H9 (cell line): ENCODE data around the gene HOXC13. TPM values are rescaled to one million over a fixed set of nuclear protein-coding genes. Genes with fewer than 3 reads are reported as not detected.
A peak's percentile ranks its signal among the peaks of the same experiment; 100 is the strongest.

Experiments used
- DNase-seq: peaks from one replicate; pipeline ENCODE4 v3.0.0-alpha.2; 2017
- H2AFZ ChIP-seq: one replicate; pipeline ENCODE4 v1.6.1; 2013; ENCODE audit warnings: mild to moderate bottlenecking, low read length, control low read depth, moderate library complexity
- H2AK5ac ChIP-seq: 2 replicates; pipeline ENCODE4 v1.6.1; 2013; ENCODE audit warnings: low read length, control low read depth, mixed read lengths; ENCODE audit not compliant: insufficient read length
- H2BK120ac ChIP-seq: one replicate; pipeline ENCODE4 v1.6.1; 2013; ENCODE audit warnings: low read depth, mild to moderate bottlenecking, low read length, control low read depth, inconsistent platforms; ENCODE audit not compliant: poor library complexity, severe bottlenecking
- H2BK12ac ChIP-seq: 2 replicates; pipeline ENCODE4 v1.6.1; 2013; ENCODE audit warnings: low read length, control low read depth, mixed read lengths, low read depth; ENCODE audit not compliant: insufficient read length
- H2BK15ac ChIP-seq: 2 replicates; pipeline ENCODE4 v1.6.1; 2013; ENCODE audit warnings: low read depth, low read length, control low read depth
- H2BK20ac ChIP-seq: one replicate; pipeline ENCODE4 v1.6.1; 2013; ENCODE audit warnings: low read depth, mild to moderate bottlenecking, low read length, control low read depth, inconsistent platforms; ENCODE audit not compliant: poor library complexity, severe bottlenecking
- H2BK5ac ChIP-seq: 2 replicates; pipeline ENCODE4 v1.6.1; 2013; ENCODE audit warnings: low read length, control low read depth, mixed read lengths; ENCODE audit not compliant: insufficient read length
- H3K14ac ChIP-seq: 2 replicates; pipeline ENCODE4 v1.6.1; 2013; ENCODE audit warnings: low read length, control low read depth; ENCODE audit not compliant: insufficient read depth
- H3K18ac ChIP-seq: 2 replicates; pipeline ENCODE4 v1.6.1; 2013; ENCODE audit warnings: low read depth, mild to moderate bottlenecking, mixed read lengths, low read length, control low read depth; ENCODE audit not compliant: insufficient read length
- H3K23ac ChIP-seq: 2 replicates; pipeline ENCODE4 v1.6.1; 2013; ENCODE audit warnings: low read length, control low read depth, mixed read lengths, low read depth; ENCODE audit not compliant: insufficient read length
- H3K23me2 ChIP-seq: 2 replicates; pipeline ENCODE4 v1.6.1; 2013; ENCODE audit warnings: low read depth, mild to moderate bottlenecking, mixed read lengths, low read length, control low read depth; ENCODE audit not compliant: insufficient read length, poor library complexity, severe bottlenecking
- H3K27ac ChIP-seq: 2 replicates; pipeline ENCODE4 v1.5.1; 2013; ENCODE audit warnings: low read length, control low read depth, mixed read lengths, low read depth; ENCODE audit not compliant: insufficient read length
- H3K27me3 ChIP-seq: 2 replicates; pipeline ENCODE4 v1.6.1; 2013; ENCODE audit warnings: low read length, control low read depth, inconsistent platforms; ENCODE audit not compliant: insufficient read depth
- H3K4ac ChIP-seq: 2 replicates; pipeline ENCODE4 v1.6.1; 2013; ENCODE audit warnings: low read depth, mild to moderate bottlenecking, control low read depth, inconsistent platforms, low read length, moderate library complexity
- H3K4me1 ChIP-seq: 2 replicates; pipeline ENCODE4 v1.6.1; 2013; ENCODE audit warnings: low read length, control low read depth, inconsistent platforms; ENCODE audit not compliant: insufficient read depth
- H3K4me2 ChIP-seq: 2 replicates; pipeline ENCODE4 v1.6.1; 2013; ENCODE audit warnings: low read length, control low read depth, mixed read lengths; ENCODE audit not compliant: insufficient read length, insufficient read depth
- H3K56ac ChIP-seq: 2 replicates; pipeline ENCODE4 v1.6.1; 2013; ENCODE audit warnings: low read depth, mild to moderate bottlenecking, mixed read lengths, low read length, control low read depth; ENCODE audit not compliant: insufficient read length
- H3K79me1 ChIP-seq: 2 replicates; pipeline ENCODE4 v1.6.1; 2013; ENCODE audit warnings: low read depth, mild to moderate bottlenecking, moderate library complexity, low read length, control low read depth, inconsistent platforms; ENCODE audit not compliant: insufficient read depth, poor library complexity, severe bottlenecking
- H3K79me2 ChIP-seq: 2 replicates; pipeline ENCODE4 v1.6.1; 2013; ENCODE audit warnings: low read length, control low read depth, inconsistent platforms; ENCODE audit not compliant: insufficient read depth
- H3K9ac ChIP-seq: 2 replicates; pipeline ENCODE4 v1.6.1; 2013; ENCODE audit warnings: low read length, control low read depth, mixed read lengths; ENCODE audit not compliant: insufficient read length; ENCODE audit errors: extremely low read depth
- H3K9me3 ChIP-seq: one replicate; pipeline ENCODE4 v1.6.1; 2013; ENCODE audit warnings: low read depth, low read length, inconsistent platforms; ENCODE audit not compliant: control insufficient read depth
- H3T11ph ChIP-seq: one replicate; pipeline ENCODE4 v1.6.1; 2013; ENCODE audit warnings: mild to moderate bottlenecking, low read length, control low read depth, inconsistent platforms
- H4K20me1 ChIP-seq: one replicate; pipeline ENCODE4 v1.6.1; 2013; ENCODE audit not compliant: control insufficient read depth, insufficient read length, insufficient read depth
- H4K5ac ChIP-seq: 2 replicates; pipeline ENCODE4 v1.6.1; 2013; ENCODE audit warnings: low read depth, mild to moderate bottlenecking, mixed read lengths, low read length, control low read depth; ENCODE audit not compliant: insufficient read length
- H4K8ac ChIP-seq: replicated peaks from 2 replicates; pipeline ENCODE4 v1.6.1; 2013; ENCODE audit warnings: low read length, control low read depth, mixed read lengths, low read depth; ENCODE audit not compliant: insufficient read length
- H4K91ac ChIP-seq: 2 replicates; pipeline ENCODE4 v1.6.1; 2013; ENCODE audit warnings: low read depth, mild to moderate bottlenecking, moderate library complexity, mixed read lengths, low read length, control low read depth; ENCODE audit not compliant: insufficient read length
- H3K27ac Mint-ChIP-seq, 3 experiments: 2 replicates in 2 of 3; 3 replicates in 1 of 3; pipeline ENCODE4 v1.8.0; 2020 to 2021; ENCODE audit warnings: mixed read lengths in 3 of 3, mild to moderate bottlenecking in 1 of 3, moderate library complexity in 1 of 3
- H3K27me3 Mint-ChIP-seq: 2 replicates; pipeline ENCODE4 v1.8.0; 2021; ENCODE audit warnings: low read depth, mild to moderate bottlenecking, moderate library complexity, mixed read lengths
- H3K36me3 Mint-ChIP-seq, 3 experiments: 2 replicates in 2 of 3; 3 replicates in 1 of 3; pipeline ENCODE4 v1.8.0; 2020 to 2021; ENCODE audit warnings: low read depth in 3 of 3, mixed read lengths in 3 of 3; ENCODE audit not compliant: insufficient read depth in 1 of 3
- H3K4me1 Mint-ChIP-seq, 2 experiments: 2 replicates each; pipeline ENCODE4 v1.8.0; 2020; ENCODE audit warnings: mixed read lengths in 2 of 2
- H3K4me3 Mint-ChIP-seq, 2 experiments: 2 replicates in 1 of 2; 3 replicates in 1 of 2; pipeline ENCODE4 v1.8.0; 2020 to 2021; ENCODE audit warnings: mild to moderate bottlenecking in 2 of 2, mixed read lengths in 2 of 2, moderate library complexity in 1 of 2
- H3K9me3 Mint-ChIP-seq, 2 experiments: 2 replicates in 1 of 2; 3 replicates in 1 of 2; pipeline ENCODE4 v1.8.0; 2020; ENCODE audit warnings: mild to moderate bottlenecking in 2 of 2, mixed read lengths in 2 of 2, moderate library complexity in 1 of 2
- CTCF ChIP-seq: fragments of 200-600 bp; sonication (generic); conservative IDR thresholded peaks from 3 replicates; pipeline ENCODE4 v1.8.0; 2021; ENCODE audit warnings: antibody characterized with exemption, mild to moderate bottlenecking
- WGBS: extraction: QIAGEN DNeasy Blood & Tissue Kit; methylation state at CpG from one replicate; pipeline ENCODE4 v1.1.7; 2013; ENCODE audit warnings: missing lambda C conversion rate, low lambda C conversion rate, mixed read lengths; ENCODE audit not compliant: insufficient read length; ENCODE audit errors: extremely low coverage; 5-methylcytosine and 5-hydroxymethylcytosine counted together
- total RNA-seq: library from RNA; stranded (reverse); gene quantifications from 2 replicates; pipeline ENCODE4 v1.2.1, GENCODE V29; 2021

The HOXC13 gene
- total RNA-seq, 1 experiment from 2014 or later: not detected

- Histone ChIP-seq H2BK12ac (no peak overlapping the region), H2BK15ac (no peak overlapping the region), H3K27me3 (peaks cover 92% of the 10 kb centered on the region), H2BK120ac (no peak overlapping the region), H4K5ac (no peak overlapping the region), H3K79me1 (no peaks in the 10 kb centered on the region), H2BK20ac (no peak overlapping the region), H4K20me1 (no peaks in the 10 kb centered on the region), H3K4me2 (no peak overlapping the region), H3T11ph (no peak overlapping the region), H3K18ac (no peak overlapping the region), H3K14ac (no peak overlapping the region), H2AFZ (no peak overlapping the region), H3K79me2 (no peaks in the 10 kb centered on the region), H3K4me1 (no peaks in the 10 kb centered on the region), H3K23ac (no peak overlapping the region), H3K56ac (no peak overlapping the region), H3K23me2 (no peaks in the 10 kb centered on the region), H2AK5ac (no peak overlapping the region), H4K91ac (no peak overlapping the region), H2BK5ac (no peak overlapping the region), H3K9me3 (no peaks in the 10 kb centered on the region), H4K8ac (no peak overlapping the region), H3K4ac (no peak overlapping the region), H3K27ac (no peak overlapping the region), H3K9ac (no peak overlapping the region)
- H3K4me3 Mint-ChIP-seq: peak overlapping the region; percentile 29 to 67
- peaks cover 98% of the 10 kb centered on the region for H3K27me3 Mint-ChIP-seq
- no peak overlapping the region for H3K27ac Mint-ChIP-seq
- peak; percentile 65 for DNase-seq
- no peaks in the 10 kb centered on the region for H3K36me3 Mint-ChIP-seq
- no CpG with 5 or more reads among the region's 91 CpGs for WGBS
- peaks cover 0 to 19% of the 10 kb centered on the region in 2 experiments; a peak in 3 of 4 replicates for H3K4me1 Mint-ChIP-seq
- no peak for TF ChIP-seq CTCF
- H3K9me3 Mint-ChIP-seq: peaks cover 3 to 6% of the 10 kb centered on the region in 2 experiments
Observed at GRCh38 chr12:53939141-53940108, 794 bp downstream of the HOXC13 start.
